ENCODE data around the gene SPAG4. TPM values are rescaled to one million over a fixed set of nuclear protein-coding genes. Genes with fewer than 3 reads are reported as not detected.

The SPAG4 gene
- polyA plus RNA-seq, 1 donor from 2014 or later: 1.2 TPM

GRCh38 chr20:35579196-35579595, 36.4 kb upstream of the SPAG4 start:
- Histone ChIP-seq H3K79me2 (replicated peaks; ENCODE audit: insufficient read depth, low read length) (no peaks in the 10 kb centered on the region), H3K27me3 (ENCODE audit: insufficient read depth, low read depth, low read length) (no peaks in the 10 kb centered on the region), H3F3A (ENCODE audit: insufficient read depth, low read length, poor library complexity, severe bottlenecking) (no peaks in the 10 kb centered on the region), H2AFZ (ENCODE audit: low read depth, low read length) (no peak overlapping the region), H3K9ac (ENCODE audit: low read length) (no peak overlapping the region), H3K27ac (ENCODE audit: low read length) (no peak overlapping the region), H3K4me2 (ENCODE audit: low read length) (no peak overlapping the region), H3K36me3 (ENCODE audit: insufficient read depth, low read length) (no peaks in the 10 kb centered on the region), H4K20me1 (ENCODE audit: insufficient read depth) (no peaks in the 10 kb centered on the region), H3K4me3 (ENCODE audit: low read length) (no peak overlapping the region), H3K9me2 (ENCODE audit: insufficient read depth, low read length) (no peaks in the 10 kb centered on the region), H3K9me3 (ENCODE audit: low read length) (no peaks in the 10 kb centered on the region)
- TF ChIP-seq TAF1 (IDR thresholded peaks at IDR 0.05; ENCODE audit: low read depth): no peak
- TF ChIP-seq POLR2AphosphoS5 (IDR thresholded peaks at IDR 0.05): no peak
- no peak for TF ChIP-seq MXI1 (conservative IDR thresholded peaks at IDR 0.05; ENCODE audit: poor library complexity, severe bottlenecking)
- no peak for TF ChIP-seq RAD21 (conservative IDR thresholded peaks at IDR 0.05)
- no peak for TF ChIP-seq SMC3 (conservative IDR thresholded peaks at IDR 0.05; ENCODE audit: poor library complexity)
- no peak for TF ChIP-seq EZH2 (IDR thresholded peaks at IDR 0.05; ENCODE audit: borderline replicate concordance, insufficient read depth, low read length, poor library complexity, severe bottlenecking)
- no peak for TF ChIP-seq EP300 (conservative IDR thresholded peaks at IDR 0.05; ENCODE audit: poor library complexity, severe bottlenecking)
- no peak for TF ChIP-seq CTCF (IDR thresholded peaks at IDR 0.05; ENCODE audit: poor library complexity, severe bottlenecking)

- no peak overlapping the region for H3K4me2 ChIP-seq (ENCODE audit: low read length)
- TF ChIP-seq TAF1 (IDR thresholded peaks at IDR 0.05; ENCODE audit: low read depth) (no peak), EZH2 (IDR thresholded peaks at IDR 0.05; ENCODE audit: borderline replicate concordance, insufficient read depth, low read length, poor library complexity, severe bottlenecking) (no peak), SMC3 (conservative IDR thresholded peaks at IDR 0.05; ENCODE audit: poor library complexity) (no peak), POLR2AphosphoS5 (IDR thresholded peaks at IDR 0.05) (no peak), RAD21 (conservative IDR thresholded peaks at IDR 0.05) (no peak)
- no peak overlapping the region for H2AFZ ChIP-seq (ENCODE audit: low read depth, low read length)
- no peaks in the 10 kb centered on the region for H3K36me3 ChIP-seq (ENCODE audit: insufficient read depth, low read length)
- no peaks in the 10 kb centered on the region for H4K20me1 ChIP-seq (ENCODE audit: insufficient read depth)
- H3K27me3 ChIP-seq (ENCODE audit: insufficient read depth, low read depth, low read length): no peaks in the 10 kb centered on the region
- no peak overlapping the region for H3K27ac ChIP-seq (ENCODE audit: low read length)
- H3K9me2 ChIP-seq (ENCODE audit: insufficient read depth, low read length): no peaks in the 10 kb centered on the region
- no peak overlapping the region for H3K4me3 ChIP-seq (ENCODE audit: low read length)
- no peak overlapping the region for H3K9ac ChIP-seq (ENCODE audit: low read length)
- H3K9me3 ChIP-seq (ENCODE audit: low read length): no peaks in the 10 kb centered on the region
- H3F3A ChIP-seq (ENCODE audit: insufficient read depth, low read length, poor library complexity, severe bottlenecking): no peaks in the 10 kb centered on the region
- H3K79me2 ChIP-seq (replicated peaks; ENCODE audit: insufficient read depth, low read length): no peaks in the 10 kb centered on the region
Measured at GRCh38 chr20:35582131-35582530, 33.5 kb upstream of the SPAG4 start.

DNA sequence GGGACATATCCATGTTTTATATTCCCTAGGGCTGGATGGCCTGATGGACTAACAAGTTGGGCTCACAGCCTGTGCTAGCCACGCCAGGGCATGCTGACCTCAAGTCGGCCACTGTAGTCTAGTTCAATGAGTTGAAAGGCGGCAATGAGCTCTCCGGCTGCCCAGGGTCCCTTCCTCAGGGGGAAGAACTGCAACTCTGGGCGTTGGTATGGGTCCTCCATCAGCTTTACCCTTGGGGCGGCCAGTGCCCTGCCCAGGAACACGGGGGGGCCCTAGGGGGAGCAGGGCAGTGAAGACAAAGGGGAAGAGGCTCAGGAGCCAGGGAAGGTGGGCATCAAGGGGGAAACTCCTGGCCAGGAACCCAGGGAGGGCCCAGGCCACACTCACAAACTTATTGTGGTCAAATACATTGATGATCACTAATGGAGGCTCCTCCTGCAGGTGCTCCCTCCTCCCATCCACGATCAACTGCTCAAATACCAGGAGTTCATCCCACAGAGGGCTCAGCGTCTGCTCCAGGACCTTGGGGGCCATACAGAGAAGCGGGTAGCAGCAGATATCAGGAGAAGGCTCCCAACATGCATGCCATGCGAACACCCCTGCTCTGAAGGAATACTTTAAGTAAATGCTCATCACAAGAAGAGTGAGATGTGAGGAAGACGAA, 32.8 kb upstream of the SPAG4 start:
- H2AFZ ChIP-seq (ENCODE audit: low read depth, low read length): no peak overlapping the region
- no peaks in the 10 kb centered on the region for H3K36me3 ChIP-seq (ENCODE audit: insufficient read depth, low read length)
- H4K20me1 ChIP-seq (ENCODE audit: insufficient read depth): no peaks in the 10 kb centered on the region
- H3K27ac ChIP-seq (ENCODE audit: low read length): no peak overlapping the region
- H3K4me2 ChIP-seq (ENCODE audit: low read length): no peak overlapping the region
- H3F3A ChIP-seq (ENCODE audit: insufficient read depth, low read length, poor library complexity, severe bottlenecking): no peaks in the 10 kb centered on the region
- no peaks in the 10 kb centered on the region for H3K79me2 ChIP-seq (replicated peaks; ENCODE audit: insufficient read depth, low read length)
- H3K9me2 ChIP-seq (ENCODE audit: insufficient read depth, low read length): no peaks in the 10 kb centered on the region
- TF ChIP-seq MXI1 (conservative IDR thresholded peaks at IDR 0.05; ENCODE audit: poor library complexity, severe bottlenecking): no peak
- TF ChIP-seq SMC3 (conservative IDR thresholded peaks at IDR 0.05; ENCODE audit: poor library complexity): no peak
- no peak for TF ChIP-seq TAF1 (IDR thresholded peaks at IDR 0.05; ENCODE audit: low read depth)
- no peaks in the 10 kb centered on the region for H3K9me3 ChIP-seq (ENCODE audit: low read length)
- no peak overlapping the region for H3K9ac ChIP-seq (ENCODE audit: low read length)
- H3K4me3 ChIP-seq (ENCODE audit: low read length): no peak overlapping the region
- H3K27me3 ChIP-seq (ENCODE audit: insufficient read depth, low read depth, low read length): no peaks in the 10 kb centered on the region
